ENCODE results near the gene NCKAP1.
"Not testable (repeated sequence)": the region's sequence is repeated elsewhere in the genome, so short reads cannot be mapped to it uniquely, and the experiment has no call there.

NCKAP1 gene

DNA sequence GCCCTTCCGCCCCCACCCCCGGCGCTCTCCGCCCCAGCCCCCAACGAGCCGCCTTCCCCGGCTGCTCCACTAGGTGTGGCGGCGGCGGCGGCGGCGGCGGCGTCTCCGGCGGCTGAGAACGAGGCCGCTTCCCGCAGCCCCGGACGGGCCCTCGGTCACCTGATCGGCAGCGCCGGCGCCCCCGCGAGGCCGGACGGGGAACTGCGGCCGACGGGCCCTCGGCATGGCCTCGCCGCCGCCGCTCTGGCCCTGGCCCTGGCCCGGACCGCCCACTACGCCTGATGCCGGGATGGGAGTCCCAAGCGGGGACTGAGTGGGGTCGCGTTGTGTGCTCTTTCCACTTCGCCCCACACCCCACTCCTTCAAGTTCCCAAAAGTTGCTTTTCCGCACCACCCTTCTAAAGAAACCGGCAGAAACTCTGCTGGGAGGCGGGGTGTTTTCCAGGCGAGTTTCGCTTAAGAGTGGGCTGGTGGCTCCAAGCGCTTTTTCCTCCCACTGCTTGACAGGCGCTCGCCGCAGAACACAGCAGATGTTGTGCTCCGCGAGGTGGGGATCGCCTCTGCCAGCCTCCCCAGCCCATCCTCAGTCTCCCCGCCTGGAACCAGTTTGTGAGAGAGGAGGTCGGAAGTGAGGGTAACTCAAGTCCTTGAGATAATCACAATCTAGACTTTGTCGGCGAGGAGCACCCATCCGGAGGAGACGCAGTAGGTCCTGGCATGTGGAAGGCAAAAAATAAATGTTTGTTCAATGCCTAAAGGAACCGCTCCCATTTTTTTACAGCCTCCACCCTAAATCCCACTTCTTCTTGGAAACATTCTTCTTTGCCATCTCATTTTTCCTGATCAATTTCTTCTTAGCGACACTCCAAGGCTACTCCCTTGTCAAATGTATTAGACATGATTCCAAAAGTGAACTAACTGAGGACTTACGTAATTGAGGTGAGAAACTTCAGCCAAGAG is at the start of gene NCKAP1:
TSS of gene NCKAP1 (minus strand) at position 117 of the 960 bp plus-strand sequence. CDS start 358 bp downstream, outside the sequence.
- peak; percentile 63 to 82 (median 72) for DNase-seq

- DNase-seq, result no peak
Measured at GRCh38 chr2:183081911-183082310, 43.7 kb upstream of the NCKAP1 start.

- DNase-seq, result peak in 2 of 6 experiments; percentile 35 to 36
Measured at GRCh38 chr2:183079139-183079775, 41.0 kb upstream of the NCKAP1 start.

DNA sequence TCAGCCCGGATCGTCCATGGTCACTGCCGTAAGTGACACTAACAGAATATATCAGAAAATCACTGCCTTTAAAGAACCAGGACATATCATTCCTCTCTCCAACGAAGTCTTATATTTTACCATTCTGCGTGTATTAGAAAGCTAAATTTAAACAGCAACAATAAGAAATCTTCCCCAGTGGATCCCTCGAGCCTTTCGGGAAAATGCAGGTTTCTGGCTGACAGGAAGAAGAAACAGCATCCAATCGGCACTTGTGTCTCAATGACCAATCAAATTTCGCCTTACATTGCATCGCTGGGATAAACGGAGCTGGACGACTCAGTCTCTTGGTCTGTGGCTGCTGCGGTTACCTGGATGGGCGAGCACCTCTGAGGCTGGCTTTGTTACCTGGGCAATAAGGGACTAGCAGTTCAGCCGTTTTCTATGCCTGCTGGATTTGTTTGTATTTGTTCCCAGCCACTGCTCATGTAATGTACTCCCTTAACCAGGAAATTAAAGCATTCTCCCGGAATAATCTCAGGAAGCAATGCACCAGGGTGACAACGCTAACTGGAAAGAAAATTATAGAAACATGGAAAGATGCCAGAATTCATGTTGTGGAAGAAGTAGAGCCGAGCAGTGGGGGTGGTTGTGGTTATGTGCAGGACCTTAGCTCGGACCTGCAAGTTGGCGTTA is 40.3 kb upstream of the NCKAP1 start, which contains the start of gene DUSP19:
TSS of gene DUSP19 (plus strand) at position 284 of the 675 bp plus-strand sequence. CDS start at position 471, 187 bp downstream.
- peak; percentile 57 to 83 (median 68) for DNase-seq

DNA sequence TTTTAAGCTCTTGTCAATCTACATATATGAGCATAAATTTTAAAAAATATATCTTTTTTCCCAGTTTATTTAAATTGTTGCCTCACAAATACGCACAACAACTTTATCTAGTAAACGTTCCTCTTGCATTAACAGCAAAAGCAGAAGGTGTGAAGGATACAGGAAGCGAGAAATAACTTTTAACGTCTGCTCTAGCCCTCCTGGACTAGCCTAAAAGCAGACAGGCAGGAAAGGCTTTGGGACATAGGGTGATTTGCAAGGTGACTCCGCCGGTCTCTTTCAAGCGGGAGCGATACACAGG is 39.9 kb upstream of the NCKAP1 start:
- peak in 1 of 6 experiments; percentile 21 for DNase-seq

- DNase-seq, result no peak
Measured at GRCh38 chr2:183072177-183072576, 33.9 kb upstream of the NCKAP1 start.

DNA sequence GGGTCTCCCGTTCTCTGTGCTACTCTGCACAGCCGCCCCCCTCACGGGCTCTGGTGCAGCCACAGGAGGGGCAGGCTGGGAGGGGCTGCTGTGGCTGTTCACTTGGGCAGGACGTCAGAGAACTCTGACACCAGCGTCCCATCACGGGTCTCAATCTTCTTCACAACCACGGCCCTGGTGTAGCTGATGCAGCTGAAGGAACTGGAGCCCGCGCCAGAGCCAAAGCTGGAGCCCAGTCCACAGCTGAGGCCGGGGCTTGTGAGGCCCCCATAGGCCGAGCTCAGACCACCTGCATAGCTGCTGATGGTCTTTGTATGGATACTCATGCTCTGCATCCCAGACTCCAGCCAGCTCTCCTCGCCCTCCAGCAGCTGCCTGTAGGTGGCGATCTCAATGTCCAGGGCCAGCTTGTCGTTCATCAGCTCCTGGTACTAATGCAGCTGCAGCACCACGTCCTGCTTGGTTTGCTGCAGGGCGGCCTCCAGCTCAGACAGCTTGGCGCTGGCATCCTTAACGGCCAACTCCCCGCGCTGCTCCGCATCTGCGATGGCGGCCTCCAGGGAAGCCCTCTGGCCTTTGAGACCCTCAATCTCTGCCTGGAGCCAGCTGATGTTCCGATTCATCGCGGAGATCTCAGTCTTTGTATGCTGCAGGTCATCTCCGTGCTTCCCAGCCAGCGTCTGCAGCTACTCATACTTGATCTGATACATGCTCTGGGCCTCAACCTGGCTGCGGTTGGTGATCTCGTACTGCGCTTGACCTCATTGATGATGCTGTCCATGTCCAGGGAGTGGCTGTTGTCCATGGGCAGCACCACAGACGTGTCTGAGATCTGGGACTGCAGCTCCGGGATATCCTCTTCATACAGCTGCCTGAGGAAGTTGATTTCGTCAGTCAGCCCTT is 32.9 kb upstream of the NCKAP1 start:
- no peak for DNase-seq

DNA sequence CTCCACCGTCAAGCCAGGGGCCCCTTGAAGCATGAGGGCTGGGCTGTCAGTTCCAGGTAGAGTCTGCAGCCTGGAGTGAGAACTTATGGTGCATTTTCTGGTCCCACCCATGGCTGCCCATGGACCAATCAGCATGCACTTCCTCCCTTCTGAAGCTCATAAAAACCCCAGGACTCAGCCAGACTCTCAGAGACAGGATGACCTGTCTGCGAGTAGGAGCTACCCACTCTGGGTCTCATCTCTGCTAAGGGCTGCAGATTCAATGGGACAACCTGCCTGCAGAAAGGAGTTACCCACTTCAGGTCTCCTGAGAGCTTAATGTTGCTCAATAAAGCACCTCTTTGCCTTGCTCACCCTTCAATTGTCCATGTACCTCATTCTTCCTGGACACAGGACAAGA is 30.9 kb upstream of the NCKAP1 start:
- DNase-seq, result no peak

DNA sequence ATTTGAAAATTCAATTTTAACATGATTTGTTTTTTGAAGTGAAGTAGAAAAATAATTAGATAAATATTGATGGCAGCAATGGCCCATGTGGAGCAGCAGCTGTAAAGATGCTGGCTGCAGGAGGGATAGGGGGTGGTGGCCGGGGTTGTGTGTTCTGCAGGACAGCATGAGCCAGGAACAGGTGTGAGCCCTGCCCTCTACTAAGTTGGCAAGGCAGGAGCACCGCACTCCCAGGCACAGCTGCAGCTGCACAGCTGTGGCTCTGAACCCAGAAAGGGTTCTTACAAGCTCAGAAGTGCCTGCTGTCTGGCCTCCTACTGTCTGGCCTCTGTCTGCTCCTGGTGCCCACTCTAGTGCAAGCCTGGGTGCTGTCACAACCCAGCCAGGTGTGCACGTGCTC is 30.3 kb upstream of the NCKAP1 start:
- DNase-seq, result no peak

DNA sequence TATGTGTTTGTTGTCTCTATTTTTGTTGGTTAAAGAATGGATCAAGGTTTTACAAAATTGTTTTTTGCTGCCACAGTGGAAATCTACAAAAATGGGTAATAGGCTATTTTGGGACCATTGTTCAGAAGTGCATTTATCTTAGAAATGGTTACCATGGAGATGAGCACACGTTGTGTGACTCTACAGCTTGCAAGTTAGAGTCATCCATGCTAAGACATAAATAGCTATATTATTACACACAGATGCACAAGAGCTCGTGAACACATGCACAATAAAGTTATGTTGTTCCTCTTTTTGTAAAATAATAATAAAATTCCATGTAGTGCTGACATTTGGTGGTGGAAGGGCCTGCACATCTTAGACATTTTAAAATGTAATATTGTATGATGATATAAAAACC is 24.8 kb upstream of the NCKAP1 start:
- DNase-seq, result no peak

GRCh38 chr2:183060571-183061231 is 22.4 kb upstream of the NCKAP1 start:
- DNase-seq, result no peak

DNA sequence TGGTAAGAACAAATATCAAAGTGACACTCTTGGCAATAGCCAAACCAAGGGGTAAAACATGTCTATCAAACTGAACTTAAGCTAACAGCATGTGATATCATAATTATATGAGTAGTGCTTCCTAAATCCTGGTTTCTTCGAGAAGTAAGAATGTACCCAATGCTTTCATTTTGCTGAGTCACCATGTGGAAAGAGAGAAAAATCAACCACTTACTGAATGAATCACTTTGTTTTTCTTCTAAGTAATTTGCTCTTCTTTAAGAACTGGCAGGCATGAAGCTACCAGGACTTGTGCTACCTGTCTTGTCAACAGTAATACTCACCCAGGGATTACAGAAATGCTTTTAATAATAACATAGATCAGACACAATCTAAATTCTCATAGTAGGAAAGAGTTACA is 21.3 kb upstream of the NCKAP1 start:
- DNase-seq, result no peak

- no peak for DNase-seq
Measured at GRCh38 chr2:183057333-183057985, 19.2 kb upstream of the NCKAP1 start.

DNA sequence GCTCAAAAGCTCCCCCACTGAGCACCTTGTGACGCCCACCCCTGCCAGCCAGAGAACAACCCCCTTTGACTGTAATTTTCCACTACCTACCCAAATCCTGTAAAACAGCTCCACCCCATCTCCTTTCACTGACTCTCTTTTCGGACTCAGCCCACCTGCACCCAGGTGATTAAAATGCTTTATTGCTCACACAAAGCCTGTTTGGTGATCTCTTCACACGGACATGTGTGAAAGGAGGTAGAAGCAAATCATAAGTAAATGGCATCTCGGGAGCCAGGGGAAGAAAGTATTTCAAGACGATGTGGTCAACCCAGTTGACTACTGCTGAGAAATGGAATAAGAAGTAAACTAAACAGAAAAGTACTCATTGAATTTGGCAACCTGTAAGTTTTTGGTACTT is 11.2 kb upstream of the NCKAP1 start:
- no peak for DNase-seq

DNA sequence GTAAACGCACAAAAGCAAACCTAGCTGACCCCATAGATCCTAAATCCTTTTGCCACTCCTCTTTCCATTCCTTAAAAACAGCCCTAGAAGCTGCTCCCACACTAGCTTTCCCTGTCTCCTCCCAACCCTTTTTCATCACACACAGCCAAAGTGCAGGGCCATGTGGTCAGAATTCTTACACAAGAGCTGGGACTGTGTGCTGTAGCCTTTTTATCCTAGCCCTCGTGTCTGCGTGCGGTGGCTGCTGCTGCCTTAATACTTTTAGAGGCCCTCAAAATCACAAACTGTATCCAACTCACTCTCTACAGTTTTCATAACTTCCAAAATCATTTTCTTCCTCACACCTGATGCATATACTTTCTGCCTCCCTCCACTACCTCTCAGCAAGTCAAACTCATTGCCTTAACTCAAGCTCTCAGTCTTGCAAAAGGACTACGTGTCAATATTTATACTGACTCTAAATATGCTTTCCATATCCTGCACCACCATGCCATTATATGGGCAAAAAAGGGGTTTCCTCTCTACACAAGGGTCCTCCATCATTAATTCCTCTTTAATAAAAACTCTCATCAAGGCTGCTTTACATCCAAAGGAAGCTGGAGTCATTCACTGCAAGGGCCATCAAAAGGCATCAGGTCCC is 9.3 kb upstream of the NCKAP1 start:
- DNase-seq, result not testable (repeated sequence)

- DNase-seq, result not testable (repeated sequence)
Measured at GRCh38 chr2:183043580-183043979, 5.3 kb upstream of the NCKAP1 start.

DNA sequence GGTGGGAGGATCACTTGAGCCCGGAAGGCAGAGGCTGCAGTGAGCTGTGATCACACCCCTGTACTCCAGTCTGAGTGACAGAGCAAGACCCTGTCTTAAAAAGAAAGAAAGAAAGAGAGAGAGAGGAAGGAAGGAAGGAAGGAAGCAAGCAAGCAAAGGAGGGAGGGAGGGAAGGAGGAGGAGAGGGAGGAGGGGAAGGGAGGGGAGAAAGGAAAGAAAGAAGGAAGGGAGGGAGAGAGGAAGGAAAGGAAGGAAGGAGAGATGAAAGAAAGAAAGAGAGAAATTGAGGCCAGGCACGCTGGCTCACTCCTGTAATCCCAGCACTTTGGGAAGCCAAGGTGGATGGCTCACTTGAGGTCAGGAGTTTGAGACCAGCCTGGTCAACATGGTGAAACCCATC is 2.3 kb upstream of the NCKAP1 start:
- DNase-seq, result no peak

- DNase-seq, result peak in 2 of 6 experiments; percentile 45 to 75
Measured at GRCh38 chr2:183037553-183038340, 510 bp downstream of the NCKAP1 start.

DNA sequence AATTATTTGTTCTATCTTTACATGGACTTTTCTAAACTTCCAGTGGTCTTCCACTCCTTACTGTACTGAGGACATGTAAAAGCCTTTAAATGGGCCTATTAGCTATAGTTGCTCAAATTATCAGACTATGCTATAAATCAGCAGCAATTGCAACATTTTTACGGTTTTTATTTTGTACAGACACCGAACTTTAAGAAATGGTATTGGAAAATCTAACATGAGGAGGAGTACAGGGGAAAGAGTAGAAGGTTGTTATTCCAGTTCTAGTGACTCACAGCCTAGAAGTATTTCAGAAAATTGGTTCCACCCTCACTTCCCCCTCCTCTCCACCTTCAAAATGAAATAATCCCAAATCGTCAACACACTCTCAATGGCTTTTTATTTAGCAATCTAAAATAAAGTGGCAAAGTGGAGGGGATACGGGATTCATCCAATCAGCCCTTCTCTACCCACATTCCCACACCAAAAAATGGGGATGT is 1.1 kb downstream of the NCKAP1 start:
- no peak for DNase-seq

All from stimulated activated naive CD4-positive, alpha-beta T cell (primary cell).